ENCODE data around the gene TANC1.

- TF ChIP-seq POLR2A (IDR thresholded peaks at IDR 0.05; ENCODE audit: low read depth, low read length) (no peak), POLR2AphosphoS5 (IDR thresholded peaks at IDR 0.05; ENCODE audit: low read depth, low read length) (no peak)
Observed at GRCh38 chr2:159219394-159219998, 251.1 kb downstream of the TANC1 start.

All from GM12892 (cell line).